Osteoblast (primary cell): ENCODE measurements around the gene KRTAP5-7. TPM values are rescaled to one million over a fixed set of nuclear protein-coding genes. Genes with fewer than 3 reads are reported as not detected.

ENCODE experiments used
- DNase-seq: peaks from one replicate; pipeline ENCODE4 v3.0.0; 2011; ENCODE audit warnings: low spot score, mixed read lengths; ENCODE audit not compliant: insufficient read length; ENCODE audit errors: missing footprints
- H2AFZ ChIP-seq: 2 replicates; pipeline ENCODE4 v1.6.0; 2011; ENCODE audit warnings: mild to moderate bottlenecking, low read length
- H3K27ac ChIP-seq: 2 replicates; pipeline ENCODE4 v1.5.1; 2011; ENCODE audit warnings: mild to moderate bottlenecking, low read depth, low read length, moderate library complexity
- H3K27me3 ChIP-seq: 2 replicates; pipeline ENCODE4 v1.6.0; 2012; ENCODE audit warnings: mild to moderate bottlenecking, control low read depth, inconsistent platforms, low read length, moderate library complexity; ENCODE audit not compliant: insufficient read depth
- H3K36me3 ChIP-seq: 2 replicates; pipeline ENCODE4 v1.5.1; 2011; ENCODE audit warnings: mild to moderate bottlenecking, low read length, control low read depth, moderate library complexity; ENCODE audit not compliant: insufficient read depth
- H3K4me1 ChIP-seq: 2 replicates; pipeline ENCODE4 v1.5.1; 2011; ENCODE audit warnings: mild to moderate bottlenecking, low read length, control low read depth, moderate library complexity; ENCODE audit not compliant: insufficient read depth
- H3K4me2 ChIP-seq: 2 replicates; pipeline ENCODE4 v1.6.0; 2011; ENCODE audit warnings: mild to moderate bottlenecking, low read length; ENCODE audit not compliant: insufficient read depth
- H3K4me3 ChIP-seq: fragments of 200-600 bp; sonication (generic); 3 replicates; pipeline ENCODE4 v1.5.1; 2012; ENCODE audit warnings: mild to moderate bottlenecking, low read length, inconsistent platforms; ENCODE audit not compliant: insufficient read depth
- H3K79me2 ChIP-seq: 2 replicates; pipeline ENCODE4 v1.6.0; 2012; ENCODE audit warnings: mild to moderate bottlenecking, low read length, control low read depth, inconsistent platforms; ENCODE audit not compliant: insufficient read depth
- H3K9me3 ChIP-seq: 2 replicates; pipeline ENCODE4 v1.5.1; 2011; ENCODE audit warnings: low read depth, low read length, control low read depth
- H4K20me1 ChIP-seq: 2 replicates; pipeline ENCODE4 v1.6.0; 2012; ENCODE audit warnings: mild to moderate bottlenecking, low read length, control low read depth; ENCODE audit not compliant: insufficient read depth
- total RNA-seq: library from RNA; depleted of rRNA; stranded (reverse); fragments of >200 nt; gene quantifications from 2 replicates; pipeline ENCODE4 v1.2.3, GENCODE V29; 2012
- TF ChIP-seq, protein P1 (sequence below): IDR thresholded peaks from 2 replicates; pipeline ENCODE4 v1.5.1; 2011; ENCODE audit warnings: mild to moderate bottlenecking, low read depth, low read length, moderate library complexity; ENCODE audit errors: extremely low read depth

The KRTAP5-7 gene
- total RNA-seq, 1 donor, result 0.36 TPM

DNA sequence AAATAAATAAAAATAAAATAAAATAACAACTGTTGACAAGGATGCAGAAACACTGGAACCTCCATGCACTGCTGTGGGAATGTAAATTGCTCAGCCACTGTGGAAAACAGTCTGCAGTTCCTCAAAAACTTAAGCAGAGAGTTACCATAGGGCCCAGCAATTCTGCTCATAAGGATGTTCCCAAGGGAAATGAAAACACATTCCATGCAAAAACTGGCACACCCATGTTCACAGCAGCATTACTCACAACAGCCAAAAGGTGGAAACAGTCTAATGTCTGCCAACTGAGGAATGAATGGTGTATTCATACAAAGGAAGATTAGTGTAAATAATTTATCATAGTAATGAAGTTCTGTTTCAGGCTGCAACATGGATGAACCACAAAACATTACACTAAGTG, 35.1 kb downstream of the KRTAP5-7 start:
- peak; percentile 46 for DNase-seq
- no peak overlapping the region for H3K4me2 ChIP-seq
- H3K36me3 ChIP-seq, result no peaks in the 10 kb centered on the region

DNA sequence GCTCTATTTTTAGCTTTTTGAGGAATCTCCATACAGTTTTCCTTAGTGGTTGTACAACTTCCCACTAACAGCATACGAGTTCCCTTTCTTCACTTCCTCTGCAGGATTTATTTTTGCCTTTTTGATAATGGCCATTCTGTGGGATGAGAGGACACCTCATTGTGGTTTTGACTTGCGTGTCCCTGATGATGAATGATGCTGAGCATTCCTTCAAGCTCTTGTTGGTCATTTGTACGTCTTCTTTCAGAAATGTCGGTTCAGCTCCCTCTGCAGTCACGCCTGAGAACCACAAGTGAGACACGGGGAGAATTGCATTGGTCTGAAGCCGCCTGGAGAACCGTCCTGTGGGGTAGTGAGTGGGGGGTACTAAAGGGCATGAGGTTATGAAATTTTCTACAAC, 36.3 kb downstream of the KRTAP5-7 start:
- peak; percentile 93 for DNase-seq
- Histone ChIP-seq H4K20me1 (no peaks in the 10 kb centered on the region), H2AFZ (no peak overlapping the region), H3K4me1 (no peaks in the 10 kb centered on the region), H3K27ac (no peak overlapping the region), H3K79me2 (no peaks in the 10 kb centered on the region), H3K9me3 (no peaks in the 10 kb centered on the region), H3K36me3 (no peaks in the 10 kb centered on the region), H3K27me3 (peaks cover 24% of the 10 kb centered on the region), H3K4me2 (no peak overlapping the region), H3K4me3 (no peak overlapping the region)
- TF ChIP-seq, protein P1, sequence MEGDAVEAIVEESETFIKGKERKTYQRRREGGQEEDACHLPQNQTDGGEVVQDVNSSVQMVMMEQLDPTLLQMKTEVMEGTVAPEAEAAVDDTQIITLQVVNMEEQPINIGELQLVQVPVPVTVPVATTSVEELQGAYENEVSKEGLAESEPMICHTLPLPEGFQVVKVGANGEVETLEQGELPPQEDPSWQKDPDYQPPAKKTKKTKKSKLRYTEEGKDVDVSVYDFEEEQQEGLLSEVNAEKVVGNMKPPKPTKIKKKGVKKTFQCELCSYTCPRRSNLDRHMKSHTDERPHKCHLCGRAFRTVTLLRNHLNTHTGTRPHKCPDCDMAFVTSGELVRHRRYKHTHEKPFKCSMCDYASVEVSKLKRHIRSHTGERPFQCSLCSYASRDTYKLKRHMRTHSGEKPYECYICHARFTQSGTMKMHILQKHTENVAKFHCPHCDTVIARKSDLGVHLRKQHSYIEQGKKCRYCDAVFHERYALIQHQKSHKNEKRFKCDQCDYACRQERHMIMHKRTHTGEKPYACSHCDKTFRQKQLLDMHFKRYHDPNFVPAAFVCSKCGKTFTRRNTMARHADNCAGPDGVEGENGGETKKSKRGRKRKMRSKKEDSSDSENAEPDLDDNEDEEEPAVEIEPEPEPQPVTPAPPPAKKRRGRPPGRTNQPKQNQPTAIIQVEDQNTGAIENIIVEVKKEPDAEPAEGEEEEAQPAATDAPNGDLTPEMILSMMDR, result peak; percentile 62

More for the DNA sequence above, 35.1 kb downstream of the KRTAP5-7 start:
- no peak overlapping the region for H3K4me3 ChIP-seq
- H2AFZ ChIP-seq, result no peak overlapping the region
- H3K27ac ChIP-seq, result no peak overlapping the region
- no peaks in the 10 kb centered on the region for H3K9me3 ChIP-seq
- H3K4me1 ChIP-seq, result no peaks in the 10 kb centered on the region
- TF ChIP-seq, protein P1, result no peak
- peaks cover 20% of the 10 kb centered on the region for H3K27me3 ChIP-seq
- H4K20me1 ChIP-seq, result no peaks in the 10 kb centered on the region
- no peaks in the 10 kb centered on the region for H3K79me2 ChIP-seq

DNA sequence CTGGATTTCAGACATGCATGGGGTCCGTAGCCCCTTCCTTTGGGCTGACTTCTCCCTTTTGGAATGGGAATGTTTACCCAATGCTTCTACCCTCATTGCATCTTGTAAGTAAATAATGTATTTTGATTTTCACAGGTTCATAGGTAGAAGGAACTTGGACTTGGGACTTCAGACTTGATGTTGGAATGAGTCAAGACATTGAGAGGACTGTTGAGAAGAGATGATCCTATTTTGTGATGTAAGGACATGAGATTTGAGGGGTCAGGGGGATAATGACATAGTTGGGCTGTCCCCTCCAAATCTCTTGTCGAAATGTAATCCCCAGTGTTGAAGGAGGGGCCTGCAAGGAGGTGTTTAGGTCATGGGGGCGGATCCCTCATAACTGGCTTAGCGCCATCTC, 37.4 kb downstream of the KRTAP5-7 start:
- Histone ChIP-seq H3K79me2 (no peaks in the 10 kb centered on the region), H2AFZ (no peak overlapping the region), H3K27ac (no peak overlapping the region), H4K20me1 (no peaks in the 10 kb centered on the region), H3K4me2 (no peak overlapping the region), H3K4me3 (no peak overlapping the region), H3K9me3 (no peaks in the 10 kb centered on the region), H3K36me3 (no peaks in the 10 kb centered on the region), H3K4me1 (no peaks in the 10 kb centered on the region), H3K27me3 (peaks cover 22% of the 10 kb centered on the region)
- no peak for DNase-seq
- TF ChIP-seq, protein P1, result no peak

DNA sequence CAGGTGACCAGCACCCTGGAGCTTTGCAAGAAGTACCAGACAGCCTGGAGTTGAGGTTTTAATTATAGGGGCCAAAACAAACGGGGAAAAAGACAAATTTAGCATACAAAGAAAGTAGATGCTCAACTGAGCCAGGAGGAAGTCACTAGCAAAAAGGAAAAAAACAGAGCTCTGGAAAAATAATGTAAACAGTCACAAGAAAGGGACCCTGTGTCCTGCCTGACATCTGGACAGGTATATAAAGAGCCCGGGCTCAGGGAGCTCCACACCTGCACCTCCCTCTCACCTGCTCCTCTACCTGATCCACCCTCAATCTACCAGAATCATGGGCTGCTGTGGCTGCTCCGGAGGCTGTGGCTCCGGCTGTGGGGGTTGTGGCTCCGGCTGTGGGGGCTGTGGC, 38.2 kb downstream of the KRTAP5-7 start, which contains the start of gene KRTAP5-10:
Gene KRTAP5-10 (plus strand): TSS at position 301 of the 400 bp plus-strand sequence. CDS start 25 bp downstream, at position 326.
- H3K4me2 ChIP-seq, result no peak within 1 kb of the TSS
- TF ChIP-seq, protein P1, result no peak
- no peaks in the 10 kb centered on the region for H3K4me1 ChIP-seq
- H3K27ac ChIP-seq, result no peak within 1 kb of the TSS
- no peaks in the 10 kb centered on the region for H3K9me3 ChIP-seq
- no peak within 1 kb of the TSS for H3K4me3 ChIP-seq
- H2AFZ ChIP-seq, result no peak within 1 kb of the TSS
- H3K79me2 ChIP-seq, result no peaks in the 10 kb centered on the region
- H4K20me1 ChIP-seq, result no peaks in the 10 kb centered on the region
- peaks cover 22% of the 10 kb centered on the region for H3K27me3 ChIP-seq
- DNase-seq, result no peak
- H3K36me3 ChIP-seq, result no peaks in the 10 kb centered on the region
